HepG2 (cell line): ENCODE results near the gene WDR76.
"Not testable (repeated sequence)": the region's sequence is repeated elsewhere in the genome, so short reads cannot be mapped to it uniquely, and the experiment has no call there.

Source experiments
- CTCF ChIP-seq: sonication (generic); formaldehyde crosslinking; IDR thresholded peaks from 2 replicates; pipeline ENCODE4 v1.5.0; 2020; ENCODE audit warnings: mild to moderate bottlenecking, missing genetic modification reagents, moderate library complexity
- HDAC1 ChIP-seq: sonication (generic); formaldehyde crosslinking; IDR thresholded peaks from 2 replicates; pipeline ENCODE4 v1.5.1; 2020; ENCODE audit warnings: mild to moderate bottlenecking, missing genetic modification reagents
- KIAA2018 ChIP-seq: sonication (generic); formaldehyde crosslinking; IDR thresholded peaks from 2 replicates; pipeline ENCODE4 v1.5.0; 2020; ENCODE audit warnings: mild to moderate bottlenecking, missing genetic modification reagents, borderline replicate concordance
- ZKSCAN1 ChIP-seq: fragments of 150-350 bp; IDR thresholded peaks from 2 replicates; pipeline ENCODE4 v1.6.1; 2014; ENCODE audit warnings: low read length

- TF ChIP-seq ZKSCAN1; KIAA2018 (CRISPR knock-in tag); HDAC1 (CRISPR knock-in tag); CTCF (CRISPR knock-in tag): not testable (repeated sequence)
Measured at GRCh38 chr15:43832485-43832884, 5.7 kb downstream of the WDR76 start.
